ENCODE data around the gene LRRC3C. TPM values are rescaled to one million over a fixed set of nuclear protein-coding genes. Genes with fewer than 3 reads are reported as not detected.
"Not testable (repeated sequence)": the region's sequence is repeated elsewhere in the genome, so short reads cannot be mapped to it uniquely, and the experiment has no call there.

The LRRC3C gene, protein sequence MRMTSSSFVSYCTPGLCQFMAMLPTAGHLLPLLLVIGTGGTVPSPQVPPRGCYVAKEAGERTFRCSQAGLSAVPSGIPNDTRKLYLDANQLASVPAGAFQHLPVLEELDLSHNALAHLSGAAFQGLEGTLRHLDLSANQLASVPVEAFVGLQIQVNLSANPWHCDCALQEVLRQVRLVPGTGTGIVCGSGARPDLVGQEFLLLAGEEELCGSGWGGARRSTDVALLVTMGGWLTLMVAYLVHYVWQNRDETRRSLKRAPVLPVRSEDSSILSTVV
- not detected for total RNA-seq

DNA sequence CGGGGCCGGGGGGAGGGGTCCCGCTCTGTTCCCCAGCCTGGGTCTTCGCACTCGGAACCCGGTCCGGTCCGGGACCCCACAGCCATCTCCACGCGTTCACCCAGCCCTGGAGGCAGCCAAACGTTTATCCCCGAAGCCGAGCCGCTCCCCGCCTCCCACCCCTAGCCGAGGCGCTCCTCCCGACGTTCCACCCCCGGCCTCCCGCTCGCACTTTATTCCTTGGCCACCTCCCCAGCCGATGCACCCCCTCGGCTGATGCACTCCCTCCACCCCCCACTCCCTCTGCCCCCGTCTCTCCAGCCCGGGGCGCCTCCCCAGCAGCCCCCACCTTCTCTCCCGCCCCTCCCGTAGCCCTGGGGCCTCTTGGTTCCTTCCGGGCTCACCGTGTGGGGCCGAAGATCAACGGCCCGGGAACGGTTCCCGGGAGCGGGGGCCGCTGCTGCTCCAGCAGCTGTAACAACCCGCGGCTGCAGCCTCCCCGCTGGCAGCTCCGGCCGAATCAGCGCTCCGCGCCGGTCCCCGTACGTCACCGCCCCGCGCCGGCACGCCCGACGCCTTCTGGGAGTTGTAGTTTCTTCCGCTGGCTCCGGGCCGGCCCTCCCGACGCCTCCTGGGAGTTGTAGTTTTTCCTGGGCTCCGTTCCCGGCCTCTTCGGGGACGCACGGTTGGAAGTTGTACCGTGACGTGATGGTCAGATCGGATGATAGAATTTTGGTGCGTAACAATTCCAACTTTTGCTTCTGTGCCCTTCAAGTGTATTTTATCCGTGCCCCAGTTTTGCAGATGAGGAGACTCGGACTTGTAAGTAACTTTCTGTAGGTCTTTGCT lies at the start of gene LRRC3C, which contains the start of gene ORMDL3:
TSS of gene LRRC3C (plus strand) at position 632 of the 828 bp plus-strand sequence. CDS start 13,792 bp downstream, outside the sequence.
TSS of gene ORMDL3 (minus strand) at position 501 of the 828 bp plus-strand sequence. CDS start 3,398 bp downstream, outside the sequence.
- Histone ChIP-seq H3K4me1 (peaks cover 27 to 48% of the 10 kb centered on the region in 2 donors), H3K4me3 (replicated peaks in 1 of 3) (peak within 1 kb of the TSS; percentile 96 to 98 (median 98)), H3K36me3 (peaks cover 13 to 16% of the 10 kb centered on the region in 2 donors), H3K9me3 (no peaks in the 10 kb centered on the region), H3K27ac (peak within 1 kb of the TSS; percentile 94 to 95 (median 95)), H3K27me3 (no peaks in the 10 kb centered on the region)
- DNase-seq: peak; percentile 94
- 1 to 2% methylated on average over 25 to 32 of the region's 72 CpGs for WGBS, 2 donors
- intact Hi-C loops (cut with DNase I): no loop called here
- TF ChIP-seq POLR2A (IDR thresholded peaks at IDR 0.05): peak; percentile 15 to 76
- TF ChIP-seq, protein P1, sequence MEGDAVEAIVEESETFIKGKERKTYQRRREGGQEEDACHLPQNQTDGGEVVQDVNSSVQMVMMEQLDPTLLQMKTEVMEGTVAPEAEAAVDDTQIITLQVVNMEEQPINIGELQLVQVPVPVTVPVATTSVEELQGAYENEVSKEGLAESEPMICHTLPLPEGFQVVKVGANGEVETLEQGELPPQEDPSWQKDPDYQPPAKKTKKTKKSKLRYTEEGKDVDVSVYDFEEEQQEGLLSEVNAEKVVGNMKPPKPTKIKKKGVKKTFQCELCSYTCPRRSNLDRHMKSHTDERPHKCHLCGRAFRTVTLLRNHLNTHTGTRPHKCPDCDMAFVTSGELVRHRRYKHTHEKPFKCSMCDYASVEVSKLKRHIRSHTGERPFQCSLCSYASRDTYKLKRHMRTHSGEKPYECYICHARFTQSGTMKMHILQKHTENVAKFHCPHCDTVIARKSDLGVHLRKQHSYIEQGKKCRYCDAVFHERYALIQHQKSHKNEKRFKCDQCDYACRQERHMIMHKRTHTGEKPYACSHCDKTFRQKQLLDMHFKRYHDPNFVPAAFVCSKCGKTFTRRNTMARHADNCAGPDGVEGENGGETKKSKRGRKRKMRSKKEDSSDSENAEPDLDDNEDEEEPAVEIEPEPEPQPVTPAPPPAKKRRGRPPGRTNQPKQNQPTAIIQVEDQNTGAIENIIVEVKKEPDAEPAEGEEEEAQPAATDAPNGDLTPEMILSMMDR (IDR thresholded peaks at IDR 0.05): no peak

DNA sequence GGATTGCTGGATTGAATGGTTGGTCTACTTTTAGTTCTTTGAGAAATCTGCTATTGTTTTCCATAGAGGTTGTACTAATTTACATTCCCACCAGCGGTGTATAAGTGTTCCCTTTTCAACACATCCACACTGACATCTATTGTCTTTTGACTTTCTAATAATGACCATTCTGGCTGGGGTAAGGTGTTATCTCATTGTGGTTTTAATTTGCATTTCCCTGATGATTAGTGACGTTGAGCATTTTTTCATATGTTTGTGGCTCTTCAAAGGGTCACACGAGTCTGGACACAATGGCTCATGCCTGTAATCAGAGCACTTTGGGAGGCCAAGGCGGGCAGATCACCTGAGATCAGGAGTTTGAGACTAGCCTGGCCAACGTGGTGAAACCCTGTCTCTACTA lies 41.4 kb upstream of the LRRC3C start:
- H3K27me3 ChIP-seq; H3K4me1 ChIP-seq; H3K36me3 ChIP-seq; intact Hi-C loops (cut with DNase I); H3K27ac ChIP-seq; H3K9me3 ChIP-seq; DNase-seq; H3K4me3 ChIP-seq (replicated peaks in 1 of 3): not testable (repeated sequence)
- WGBS, 2 donors: 82 to 87% methylated on average over 5 of the region's 5 CpGs

DNA sequence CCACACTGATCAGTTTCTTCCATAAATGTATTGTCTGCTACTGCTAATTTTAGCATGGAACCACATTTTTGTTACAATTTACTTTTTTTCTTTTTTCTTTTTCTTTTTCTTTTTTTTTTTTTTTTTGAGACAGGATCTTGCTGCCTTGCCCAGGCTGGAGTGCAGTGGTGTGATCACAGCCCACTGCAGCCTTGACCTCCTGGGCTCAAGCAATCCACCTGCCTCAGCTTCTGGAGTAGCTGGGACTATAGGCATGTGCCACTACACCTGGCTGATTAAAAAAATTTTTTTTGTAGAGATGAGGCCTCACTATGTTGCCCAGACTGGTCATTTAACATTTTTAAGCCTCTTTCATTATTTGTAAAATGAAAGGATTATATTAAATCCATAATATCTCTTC lies 40.5 kb upstream of the LRRC3C start:
- no peak for DNase-seq
- H3K4me1 ChIP-seq: no peaks in the 10 kb centered on the region
- no peaks in the 10 kb centered on the region for H3K36me3 ChIP-seq
- no peaks in the 10 kb centered on the region for H3K9me3 ChIP-seq
- intact Hi-C loops (cut with DNase I): no loop called here
- H3K4me3 ChIP-seq (replicated peaks in 1 of 3): no peak overlapping the region
- H3K27me3 ChIP-seq: no peaks in the 10 kb centered on the region
- H3K27ac ChIP-seq: no peak overlapping the region
- TF ChIP-seq POLR2A (IDR thresholded peaks at IDR 0.05): no peak
- TF ChIP-seq, protein P1 (IDR thresholded peaks at IDR 0.05): no peak

DNA sequence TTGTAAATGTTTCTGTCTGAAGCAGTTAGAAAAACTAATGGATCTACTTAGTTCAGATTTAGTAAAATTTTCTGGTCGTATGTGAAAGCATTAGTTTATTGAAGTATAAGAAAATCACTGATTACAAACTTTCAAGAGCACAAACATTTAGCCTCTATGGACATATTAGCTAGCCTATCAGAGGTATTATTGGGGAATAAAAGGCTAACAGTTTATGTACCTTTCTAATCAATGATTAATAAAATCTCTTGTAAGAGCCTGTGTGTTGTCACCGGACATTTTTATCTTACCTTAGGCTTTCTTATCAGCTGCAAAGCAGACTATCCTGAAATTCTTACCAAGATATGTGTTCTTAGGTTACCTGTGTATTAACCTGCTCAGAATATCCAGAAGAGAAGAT lies 38.3 kb upstream of the LRRC3C start:
- 42 to 89% methylated on average over 2 of the region's 2 CpGs for WGBS, 2 donors
- H3K36me3 ChIP-seq: no peaks in the 10 kb centered on the region
- no peak overlapping the region for H3K27ac ChIP-seq
- no peaks in the 10 kb centered on the region for H3K4me1 ChIP-seq
- TF ChIP-seq POLR2A (IDR thresholded peaks at IDR 0.05): no peak
- TF ChIP-seq, protein P1 (IDR thresholded peaks at IDR 0.05): no peak
- H3K27me3 ChIP-seq: no peaks in the 10 kb centered on the region
- intact Hi-C loops (cut with DNase I): no loop called here
- H3K9me3 ChIP-seq: no peaks in the 10 kb centered on the region
- no peak for DNase-seq
- no peak overlapping the region for H3K4me3 ChIP-seq (replicated peaks in 1 of 3)

DNA sequence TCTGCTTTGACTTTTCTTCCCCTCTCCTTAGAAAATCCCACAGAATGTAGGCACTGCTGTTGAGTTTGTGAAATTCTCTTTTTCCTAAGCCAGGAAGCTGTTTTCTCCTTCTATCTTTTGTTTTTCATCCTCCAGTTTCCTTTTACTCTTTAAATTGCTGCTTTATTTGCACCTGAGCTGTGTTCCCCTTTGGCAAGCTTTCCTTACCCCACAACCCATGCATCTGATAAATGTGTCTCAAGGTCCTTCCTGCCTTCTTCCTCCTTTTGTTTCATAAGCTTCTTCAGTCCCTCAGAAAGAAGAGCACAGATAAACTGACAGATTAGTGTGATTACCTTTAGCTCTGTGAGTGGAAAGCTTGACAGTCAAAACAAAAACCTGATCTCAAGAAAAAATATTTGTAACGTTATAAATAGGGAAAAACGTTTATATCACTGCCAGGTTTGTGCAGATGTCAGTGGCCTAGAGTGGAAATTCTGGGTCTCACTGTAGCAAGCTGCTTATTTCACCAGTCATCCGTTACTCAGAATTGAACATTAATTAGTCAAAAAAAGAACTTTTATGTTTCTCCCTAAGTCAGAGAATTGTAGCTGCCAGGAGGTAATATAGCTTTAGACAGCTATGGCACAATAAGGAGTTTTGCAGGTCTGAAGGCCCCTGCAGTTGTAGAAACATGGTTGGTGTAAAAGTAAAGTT lies 32.7 kb upstream of the LRRC3C start:
- no peak for DNase-seq
- Histone ChIP-seq H3K27ac (peak overlapping the region in 2 of 3 donors; percentile 5 to 54), H3K36me3 (no peaks in the 10 kb centered on the region), H3K27me3 (no peaks in the 10 kb centered on the region), H3K4me1 (peaks cover 14 to 21% of the 10 kb centered on the region in 2 donors), H3K4me3 (replicated peaks in 1 of 3) (no peak overlapping the region), H3K9me3 (no peaks in the 10 kb centered on the region)
- TF ChIP-seq POLR2A (IDR thresholded peaks at IDR 0.05): no peak
- TF ChIP-seq, protein P1 (IDR thresholded peaks at IDR 0.05): no peak
- 11 to 24% methylated on average over 3 of the region's 3 CpGs for WGBS, 2 donors
- intact Hi-C loops (cut with DNase I): no loop called here
